ENCODE measurements around the gene ADD2. TPM values are rescaled to one million over a fixed set of nuclear protein-coding genes. Genes with fewer than 3 reads are reported as not detected.
"Not testable (repeated sequence)": the region's sequence is repeated elsewhere in the genome, so short reads cannot be mapped to it uniquely, and the experiment has no call there.

Gene ADD2
- total RNA-seq, 1 donor from 2014 or later, result 10.2 TPM

GRCh38 chr2:70626254-70626990 is 141.6 kb downstream of the ADD2 start:
- H3K36me3 ChIP-seq, result no peaks in the 10 kb centered on the region
- H3K4me1 ChIP-seq, result peaks cover 0 to 2% of the 10 kb centered on the region in 2 donors
- no peaks in the 10 kb centered on the region for H3K27me3 ChIP-seq
- no peak overlapping the region for H3K4me3 ChIP-seq
- intact Hi-C loops (cut with DNase I), result no loop called here
- no peak overlapping the region for H3K27ac ChIP-seq
- TF ChIP-seq CTCF (IDR thresholded peaks at IDR 0.05), result no peak
- H3K9me3 ChIP-seq, result no peaks in the 10 kb centered on the region
- DNase-seq (ENCODE audit: low spot score in 2 of 2), result no peak

- H3K4me3 ChIP-seq; H3K9me3 ChIP-seq; H3K4me1 ChIP-seq; intact Hi-C loops (cut with DNase I); DNase-seq (ENCODE audit: low spot score in 2 of 2); H3K27me3 ChIP-seq; H3K36me3 ChIP-seq; H3K27ac ChIP-seq: not testable (repeated sequence)
Measured at GRCh38 chr2:70621536-70621935, 146.5 kb downstream of the ADD2 start.

- intact Hi-C loops (cut with DNase I), result no loop called here
Measured at GRCh38 chr2:70620020-70620419, 148.0 kb downstream of the ADD2 start.

GRCh38 chr2:70619167-70619566 is 148.8 kb downstream of the ADD2 start:
- H3K4me1 ChIP-seq, result no peaks in the 10 kb centered on the region
- no peak for TF ChIP-seq CTCF (IDR thresholded peaks at IDR 0.05)
- intact Hi-C loops (cut with DNase I), result no loop called here

More at GRCh38 chr2:70620020-70620419, 148.0 kb downstream of the ADD2 start:
- TF ChIP-seq CTCF (IDR thresholded peaks at IDR 0.05), result no peak
- no peak overlapping the region for H3K27ac ChIP-seq
- H3K4me3 ChIP-seq, result no peak overlapping the region
- no peaks in the 10 kb centered on the region for H3K9me3 ChIP-seq
- no peaks in the 10 kb centered on the region for H3K36me3 ChIP-seq
- H3K27me3 ChIP-seq, result no peaks in the 10 kb centered on the region
- no peak for DNase-seq (ENCODE audit: low spot score in 2 of 2)
- H3K4me1 ChIP-seq, result no peaks in the 10 kb centered on the region

GRCh38 chr2:70616168-70616694 is 151.8 kb downstream of the ADD2 start:
- no peak overlapping the region for H3K4me3 ChIP-seq
- no peak for DNase-seq (ENCODE audit: low spot score in 2 of 2)
- no peaks in the 10 kb centered on the region for H3K36me3 ChIP-seq
- H3K27me3 ChIP-seq, result no peaks in the 10 kb centered on the region
- no peaks in the 10 kb centered on the region for H3K4me1 ChIP-seq
- TF ChIP-seq CTCF (IDR thresholded peaks at IDR 0.05), result no peak
- intact Hi-C loops (cut with DNase I), result no loop called here
- no peak overlapping the region for H3K27ac ChIP-seq
- H3K9me3 ChIP-seq, result no peaks in the 10 kb centered on the region

More at GRCh38 chr2:70619167-70619566, 148.8 kb downstream of the ADD2 start:
- no peaks in the 10 kb centered on the region for H3K9me3 ChIP-seq
- DNase-seq (ENCODE audit: low spot score in 2 of 2), result no peak
- H3K27ac ChIP-seq, result no peak overlapping the region
- no peaks in the 10 kb centered on the region for H3K36me3 ChIP-seq
- no peak overlapping the region for H3K4me3 ChIP-seq
- no peaks in the 10 kb centered on the region for H3K27me3 ChIP-seq

- TF ChIP-seq CTCF (IDR thresholded peaks at IDR 0.05), result no peak
- H3K4me1 ChIP-seq, result no peaks in the 10 kb centered on the region
- H3K27me3 ChIP-seq, result no peaks in the 10 kb centered on the region
- no peak overlapping the region for H3K27ac ChIP-seq
- H3K9me3 ChIP-seq, result no peaks in the 10 kb centered on the region
- H3K36me3 ChIP-seq, result no peaks in the 10 kb centered on the region
- H3K4me3 ChIP-seq, result no peak overlapping the region
- DNase-seq (ENCODE audit: low spot score in 2 of 2), result no peak
- intact Hi-C loops (cut with DNase I), result no loop called here
Measured at GRCh38 chr2:70615222-70615621, 152.8 kb downstream of the ADD2 start.
